ENCODE data around the gene CAMK2A. TPM values are rescaled to one million over a fixed set of nuclear protein-coding genes. Genes with fewer than 3 reads are reported as not detected.

The CAMK2A gene
- total and polyA plus RNA-seq, 2 donors (not counting 3 experiments of a cell fraction or from before 2014, with no cell fraction given): not detected

- Histone ChIP-seq H3K9me3 (replicated peaks; ENCODE audit: control insufficient read depth, insufficient read depth, low read length) (no peaks in the 10 kb centered on the region), H3K27me3 (ENCODE audit: control insufficient read depth in 2 of 2, insufficient read depth in 2 of 2, low read length in 2 of 2) (peaks cover 0 to 5% of the 10 kb centered on the region in 2 experiments), H3K9ac (replicated peaks; ENCODE audit: extremely low read depth, insufficient read depth, low read length) (no peak overlapping the region), H2AFZ (ENCODE audit: low read depth, low read length) (no peak overlapping the region), H3K4me2 (ENCODE audit: insufficient read depth, low read length) (no peak overlapping the region), H3K4me3 (replicated peaks in 1 of 3; ENCODE audit: insufficient read depth in 1 of 3, low read depth in 1 of 3, low read length in 3 of 3) (no peak overlapping the region), H3K27ac (ENCODE audit: insufficient read depth, low read depth, low read length) (no peak overlapping the region), H3K36me3 (ENCODE audit: control insufficient read depth in 2 of 2, extremely low read depth in 1 of 2, insufficient read depth in 2 of 2, low read length in 2 of 2) (no peaks in the 10 kb centered on the region), H3K79me2 (ENCODE audit: control insufficient read depth, insufficient read depth, low read length) (no peaks in the 10 kb centered on the region), H4K20me1 (replicated peaks; ENCODE audit: control insufficient read depth, extremely low read depth, insufficient read depth, low read length) (no peaks in the 10 kb centered on the region), H3K4me1 (ENCODE audit: control insufficient read depth, extremely low read depth, insufficient read depth, low read length) (no peaks in the 10 kb centered on the region), H3K9me1 (replicated peaks; ENCODE audit: control insufficient read depth, extremely low read depth, insufficient read depth, low read length) (no peaks in the 10 kb centered on the region)
- ChIA-PET POLR2A (no interaction called here), CTCF (no interaction called here)
- no peak for TF ChIP-seq MAX (IDR thresholded peaks at IDR 0.05; ENCODE audit: insufficient read depth, insufficient read length)
- TF ChIP-seq POLR2AphosphoS5 (IDR thresholded peaks at IDR 0.05; ENCODE audit: insufficient read depth, low read depth, low read length): no peak
- no peak for TF ChIP-seq FOS (IDR thresholded peaks at IDR 0.05; ENCODE audit: borderline replicate concordance, insufficient read depth, low read length)
- no peak for TF ChIP-seq POLR2A (IDR thresholded peaks at IDR 0.05; ENCODE audit: low read depth, low read length)
- no peak for TF ChIP-seq GATA2 (IDR thresholded peaks at IDR 0.05; ENCODE audit: insufficient read depth, insufficient read length, low read depth, low read length)
- TF ChIP-seq CTCF (IDR thresholded peaks at IDR 0.05; ENCODE audit: extremely low read depth in 1 of 2, insufficient read depth in 1 of 2, low read depth in 1 of 2, low read length in 2 of 2): no peak
- TF ChIP-seq EZH2 (IDR thresholded peaks at IDR 0.05; ENCODE audit: borderline replicate concordance, low read depth, low read length, severe bottlenecking): no peak
- TF ChIP-seq JUN (IDR thresholded peaks at IDR 0.05; ENCODE audit: borderline replicate concordance, insufficient read depth, insufficient read length, low read depth): no peak
- no peak for TF ChIP-seq MYC (IDR thresholded peaks at IDR 0.05; ENCODE audit: low read depth, low read length)
- dilution Hi-C loops (cut with MboI; ENCODE audit: extremely low pct_ligation_motif_present, low sequenced_read_pairs): no loop called here
- DNase-seq (ENCODE audit: low read depth, low spot score) (no peak), FAIRE-seq (no peak)
- no TSS peak for BruUV-seq (replicated peaks)
- intact Hi-C loops (cut with micrococcal nuclease): no loop called here
Measured at GRCh38 chr5:150242251-150242894, 47.2 kb downstream of the CAMK2A start.

Measured in endothelial cell of umbilical vein (primary cell).